ENCODE measurements around the gene SLC19A2.
A peak's percentile ranks its signal among the peaks of the same experiment; 100 is the strongest.
"Not testable (repeated sequence)": the region's sequence is repeated elsewhere in the genome, so short reads cannot be mapped to it uniquely, and the experiment has no call there.

Gene SLC19A2

GRCh38 chr1:169485431-169486280 is at the start of gene SLC19A2:
SLC19A2 (minus strand) TSS chr1:169485944; CDS start chr1:169485766, 178 bp downstream.
- DNase-seq (ENCODE audit: low read depth, low spot score): peak; percentile 98

GRCh38 chr1:169534653-169535052 is 48.9 kb upstream of the SLC19A2 start:
- DNase-seq (ENCODE audit: low read depth, low spot score): no peak

GRCh38 chr1:169533528-169534190 is 47.9 kb upstream of the SLC19A2 start:
- DNase-seq (ENCODE audit: low read depth, low spot score): not testable (repeated sequence)

GRCh38 chr1:169530448-169530847 is 44.7 kb upstream of the SLC19A2 start:
- no peak for DNase-seq (ENCODE audit: low read depth, low spot score)

- DNase-seq (ENCODE audit: low read depth, low spot score): no peak
Measured at GRCh38 chr1:169529068-169529642, 43.4 kb upstream of the SLC19A2 start.

GRCh38 chr1:169528215-169529067 is 42.7 kb upstream of the SLC19A2 start:
- DNase-seq (ENCODE audit: low read depth, low spot score): no peak

GRCh38 chr1:169527451-169528214 is 41.9 kb upstream of the SLC19A2 start:
- no peak for DNase-seq (ENCODE audit: low read depth, low spot score)

GRCh38 chr1:169527001-169527400 is 41.3 kb upstream of the SLC19A2 start:
- no peak for DNase-seq (ENCODE audit: low read depth, low spot score)

GRCh38 chr1:169526120-169526832 is 40.5 kb upstream of the SLC19A2 start:
- DNase-seq (ENCODE audit: low read depth, low spot score): no peak

GRCh38 chr1:169525391-169525790 is 39.6 kb upstream of the SLC19A2 start:
- no peak for DNase-seq (ENCODE audit: low read depth, low spot score)

- DNase-seq (ENCODE audit: low read depth, low spot score): no peak
Measured at GRCh38 chr1:169523904-169524303, 38.2 kb upstream of the SLC19A2 start.

- DNase-seq (ENCODE audit: low read depth, low spot score): no peak
Measured at GRCh38 chr1:169521226-169521625, 35.5 kb upstream of the SLC19A2 start.

GRCh38 chr1:169517558-169518186 is 31.9 kb upstream of the SLC19A2 start:
- DNase-seq (ENCODE audit: low read depth, low spot score): no peak

GRCh38 chr1:169515641-169516040 is 29.9 kb upstream of the SLC19A2 start:
- DNase-seq (ENCODE audit: low read depth, low spot score): no peak

- no peak for DNase-seq (ENCODE audit: low read depth, low spot score)
Measured at GRCh38 chr1:169514566-169515270, 29.0 kb upstream of the SLC19A2 start.

- no peak for DNase-seq (ENCODE audit: low read depth, low spot score)
Measured at GRCh38 chr1:169513208-169513607, 27.5 kb upstream of the SLC19A2 start.

- no peak for DNase-seq (ENCODE audit: low read depth, low spot score)
Measured at GRCh38 chr1:169511316-169512005, 25.7 kb upstream of the SLC19A2 start.

GRCh38 chr1:169510060-169510459 is 24.3 kb upstream of the SLC19A2 start:
- no peak for DNase-seq (ENCODE audit: low read depth, low spot score)

GRCh38 chr1:169509354-169509753 is 23.6 kb upstream of the SLC19A2 start:
- DNase-seq (ENCODE audit: low read depth, low spot score): no peak
